ENCODE measurements around the gene EGFL7. TPM values are rescaled to one million over a fixed set of nuclear protein-coding genes. Genes with fewer than 3 reads are reported as not detected.
A peak's percentile ranks its signal among the peaks of the same experiment; 100 is the strongest.

The EGFL7 gene
- total and polyA plus RNA-seq, 2 of the 8 experiments (the other 6 are each of a cell fraction or from before 2014, with no cell fraction given), result 37.8 to 53.4 TPM

GRCh38 chr9:136614967-136615623, 47.6 kb upstream of the EGFL7 start:
- ChIA-PET CTCF (ENCODE audit: partially characterized antibody) (interaction anchor here (0.7 to 3.1 kb wide), 5 partner anchors 9 to 129 kb away, joined by 3 to 16 read pairs (median 3); no protein-coding TSS in a partner anchor), POLR2A (ENCODE audit: partially characterized antibody) (interaction anchor here (1.1 kb wide), 1 partner anchor 75 kb away, joined by 3 read pairs; no protein-coding TSS in a partner anchor)
- FAIRE-seq (no peak), DNase-seq (ENCODE audit: low read depth in 1 of 2, low spot score in 2 of 2) (peak in 1 of 2 experiments; percentile 71)
- no peak overlapping the region for H4K5ac ChIP-seq (ENCODE audit: insufficient read length, low read depth, low read length)
- no peaks in the 10 kb centered on the region for H3K79me1 ChIP-seq (ENCODE audit: low read depth, low read length)
- H3K79me2 ChIP-seq (ENCODE audit: control insufficient read depth in 1 of 2, insufficient read depth in 2 of 2, low read length in 2 of 2), result no peaks in the 10 kb centered on the region
- H3K4ac ChIP-seq (replicated peaks; ENCODE audit: insufficient read length, low read depth, low read length), result peak overlapping the region; percentile 76
- no peak overlapping the region for H3K9ac ChIP-seq (replicated peaks in 1 of 4; ENCODE audit: extremely low read depth in 1 of 4, low read depth in 3 of 4, low read length in 3 of 4)
- no peaks in the 10 kb centered on the region for H3K27me3 ChIP-seq (replicated peaks in 1 of 4; ENCODE audit: control insufficient read depth in 3 of 4, extremely low read depth in 1 of 4, insufficient read depth in 3 of 4, low read length in 3 of 4)
- no peak overlapping the region for H2AK5ac ChIP-seq (ENCODE audit: low read depth, low read length)
- no peaks in the 10 kb centered on the region for H3K36me3 ChIP-seq (ENCODE audit: control insufficient read depth in 2 of 4, insufficient read depth in 4 of 4, low read length in 3 of 4)
- no peak overlapping the region for H3K4me2 ChIP-seq (ENCODE audit: insufficient read depth in 1 of 2, low read depth in 2 of 2, low read length in 2 of 2)
- H4K8ac ChIP-seq (ENCODE audit: extremely low read depth, insufficient read depth, low read length), result no peak overlapping the region
- no peak overlapping the region for H3K14ac ChIP-seq (ENCODE audit: insufficient read length)
- H2BK12ac ChIP-seq (ENCODE audit: low read depth, low read length), result peak overlapping the region; percentile 90; the same call in 1 of the 2 replicates
- no peak overlapping the region; the same call in 1 of the 2 replicates for H3K18ac ChIP-seq (ENCODE audit: extremely low read depth, low read length)
- H2BK15ac ChIP-seq (ENCODE audit: low read length), result peak overlapping the region; percentile 95; the same call in 1 of the 2 replicates
- H4K91ac ChIP-seq (replicated peaks; ENCODE audit: insufficient read length, low read length), result no peak overlapping the region
- H3K23me2 ChIP-seq (ENCODE audit: low read depth, low read length), result no peaks in the 10 kb centered on the region
- H4K20me1 ChIP-seq (replicated peaks in 1 of 2; ENCODE audit: control insufficient read depth in 1 of 2, insufficient read depth in 2 of 2, low read length in 2 of 2), result no peaks in the 10 kb centered on the region
- no peak overlapping the region for H3K27ac ChIP-seq (ENCODE audit: low read depth, low read length)
- no peaks in the 10 kb centered on the region for H3K9me3 ChIP-seq (ENCODE audit: insufficient read depth in 2 of 2, low read depth in 1 of 2, low read length in 1 of 2)
- H2BK120ac ChIP-seq (replicated peaks; ENCODE audit: low read depth, low read length), result no peak overlapping the region
- H3K56ac ChIP-seq (replicated peaks; ENCODE audit: insufficient read length, low read depth, low read length), result no peak overlapping the region
- H2AFZ ChIP-seq (ENCODE audit: low read length), result no peak overlapping the region
- peak overlapping the region; percentile 49; the same call in 1 of the 2 replicates for H2BK20ac ChIP-seq (ENCODE audit: low read length)
- H3K4me1 ChIP-seq (replicated peaks in 1 of 4; ENCODE audit: control insufficient read depth in 3 of 4, insufficient read depth in 4 of 4, low read length in 3 of 4), result peaks cover 0 to 9% (median 6%) of the 10 kb centered on the region in 4 experiments; a peak in 6 of 7 replicates
- no peak overlapping the region for H3K4me3 ChIP-seq (ENCODE audit: extremely low read depth in 1 of 4, insufficient read depth in 2 of 4, low read depth in 3 of 4, low read length in 4 of 4)
- 80% methylated on average over 25 of the region's 25 CpGs; no CpG with 5 or more reads in 1 of the 2 experiments for WGBS, 2 experiments (ENCODE audit: extremely low coverage in 1 of 2, insufficient coverage in 1 of 2, insufficient read length in 1 of 2, insufficient replicate concordance in 2 of 2, low coverage in 1 of 2, low lambda C conversion rate in 2 of 2, missing lambda C conversion rate in 1 of 2)
- H2BK5ac ChIP-seq (ENCODE audit: low read depth, low read length), result peak overlapping the region; percentile 18; the same call in 1 of the 2 replicates
- no peak overlapping the region for H3K23ac ChIP-seq (ENCODE audit: insufficient read length)
- TF ChIP-seq E2F6 (IDR thresholded peaks at IDR 0.05) (peak; percentile 95), CBX5 (IDR thresholded peaks at IDR 0.05; ENCODE audit: low read depth, low read length) (no peak), HDAC6 (IDR thresholded peaks at IDR 0.05; ENCODE audit: low read depth, low read length) (no peak), JUND (IDR thresholded peaks at IDR 0.05; ENCODE audit: low read length) (no peak), TCF12 (IDR thresholded peaks at IDR 0.05; ENCODE audit: low read depth, low read length) (no peak), POLR2AphosphoS5 (IDR thresholded peaks at IDR 0.05; ENCODE audit: low read depth, low read length) (no peak), GABPA (IDR thresholded peaks at IDR 0.05; ENCODE audit: borderline replicate concordance, insufficient read depth, low read length) (peak; percentile 76), BCL11A (IDR thresholded peaks at IDR 0.05; ENCODE audit: low read depth in 2 of 2, low read length in 2 of 2) (no peak), HDAC2 (IDR thresholded peaks at IDR 0.05; ENCODE audit: borderline replicate concordance in 1 of 2, low read depth in 2 of 2, low read length in 2 of 2) (no peak), CTBP2 (IDR thresholded peaks at IDR 0.05; ENCODE audit: borderline replicate concordance, insufficient read depth, insufficient read length, low read length) (no peak), TEAD4 (IDR thresholded peaks at IDR 0.05; ENCODE audit: low read depth, low read length) (no peak), BRCA1 (IDR thresholded peaks at IDR 0.05; ENCODE audit: low read depth, low read length) (no peak)
